Tibial artery (tissue), 4 donors: ENCODE data around the gene GUK1.

Source experiments
- DNase-seq, 2 donors: peaks; one replicate each; pipeline ENCODE4 v3.0.0-alpha.2; 2019
- H3K27ac ChIP-seq, 2 donors: fragments of 200-600 bp; sonication (generic) in 1 of 2; 1 replicate in 1 of 2; 2 replicates in 1 of 2; pipeline ENCODE4 v1.5.1; 2018 to 2019; ENCODE audit warnings: mild to moderate bottlenecking in 1 of 2
- H3K27me3 ChIP-seq, 2 donors: fragments of 200-600 bp; sonication (generic) in 1 of 2; one replicate each; pipeline versions ENCODE4 v1.5.1 to v1.6.0; 2016 to 2019
- H3K36me3 ChIP-seq, 3 donors: fragments of 200-600 bp; sonication (generic) in 2 of 3; one replicate each; pipeline ENCODE4 v1.5.1; 2016 to 2019; ENCODE audit warnings: mild to moderate bottlenecking in 2 of 3
- H3K4me1 ChIP-seq, 4 donors: fragments of 200-600 bp; sonication (generic) in 2 of 4; 1 replicate in 3 of 4; 2 replicates in 1 of 4; pipeline ENCODE4 v1.5.1; 2016 to 2019
- H3K4me3 ChIP-seq, 2 donors: fragments of 200-600 bp; sonication (generic) in 1 of 2; 1 replicate in 1 of 2; 2 replicates in 1 of 2; pipeline ENCODE4 v1.5.1; 2018 to 2019; ENCODE audit warnings: mild to moderate bottlenecking in 2 of 2
- H3K9me3 ChIP-seq, 3 donors: fragments of 200-600 bp; sonication (generic) in 1 of 3; one replicate each; pipeline ENCODE4 v1.5.1; 2016 to 2019
- intact Hi-C: fragments of 100-400 bp; cut with DNase I; formaldehyde crosslinking; loops from one replicate; pipeline ENCODE4 v1.15.0; 2023; ENCODE audit warnings: low total_unique reads
- TF ChIP-seq, protein P1 (sequence below), 2 experiments: fragments of 200-600 bp in 1 of 2; fragments of 450-650 bp in 1 of 2; IDR thresholded peaks; one replicate each; pipeline ENCODE4 v1.5.1; 2017 to 2019; ENCODE audit warnings: antibody characterized with exemption in 2 of 2, mild to moderate bottlenecking in 1 of 2, moderate library complexity in 1 of 2

The GUK1 gene

DNA sequence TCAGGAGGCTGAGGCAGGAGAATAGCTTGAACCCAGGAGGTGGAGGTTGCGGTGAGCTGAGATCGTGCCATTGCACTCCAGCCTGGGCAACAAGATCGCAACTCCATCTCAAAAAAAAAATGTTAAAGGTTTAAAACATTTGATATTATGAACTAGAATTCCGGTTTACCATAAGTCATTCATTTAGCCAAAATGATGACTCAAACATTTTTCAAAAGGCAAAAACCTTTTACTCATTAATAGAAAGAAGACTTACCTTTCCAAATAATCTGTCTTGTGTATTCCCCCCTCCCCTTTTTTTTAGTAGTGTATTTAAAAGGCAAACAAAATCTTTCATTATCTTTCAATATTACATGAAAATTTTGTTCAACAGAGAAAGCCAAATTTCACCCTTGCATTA is 22.7 kb upstream of the GUK1 start:
- H3K9me3 ChIP-seq = no peaks in the 10 kb centered on the region
- intact Hi-C loops = no loop called here
- H3K4me1 ChIP-seq = peaks cover 0 to 14% (median 3%) of the 10 kb centered on the region in 4 donors
- H3K4me3 ChIP-seq = no peak overlapping the region
- TF ChIP-seq, protein P1, sequence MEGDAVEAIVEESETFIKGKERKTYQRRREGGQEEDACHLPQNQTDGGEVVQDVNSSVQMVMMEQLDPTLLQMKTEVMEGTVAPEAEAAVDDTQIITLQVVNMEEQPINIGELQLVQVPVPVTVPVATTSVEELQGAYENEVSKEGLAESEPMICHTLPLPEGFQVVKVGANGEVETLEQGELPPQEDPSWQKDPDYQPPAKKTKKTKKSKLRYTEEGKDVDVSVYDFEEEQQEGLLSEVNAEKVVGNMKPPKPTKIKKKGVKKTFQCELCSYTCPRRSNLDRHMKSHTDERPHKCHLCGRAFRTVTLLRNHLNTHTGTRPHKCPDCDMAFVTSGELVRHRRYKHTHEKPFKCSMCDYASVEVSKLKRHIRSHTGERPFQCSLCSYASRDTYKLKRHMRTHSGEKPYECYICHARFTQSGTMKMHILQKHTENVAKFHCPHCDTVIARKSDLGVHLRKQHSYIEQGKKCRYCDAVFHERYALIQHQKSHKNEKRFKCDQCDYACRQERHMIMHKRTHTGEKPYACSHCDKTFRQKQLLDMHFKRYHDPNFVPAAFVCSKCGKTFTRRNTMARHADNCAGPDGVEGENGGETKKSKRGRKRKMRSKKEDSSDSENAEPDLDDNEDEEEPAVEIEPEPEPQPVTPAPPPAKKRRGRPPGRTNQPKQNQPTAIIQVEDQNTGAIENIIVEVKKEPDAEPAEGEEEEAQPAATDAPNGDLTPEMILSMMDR (IDR thresholded peaks at IDR 0.05) = no peak
- no peak overlapping the region for H3K27ac ChIP-seq
- DNase-seq = no peak
- H3K36me3 ChIP-seq = no peaks in the 10 kb centered on the region
- H3K27me3 ChIP-seq = no peaks in the 10 kb centered on the region

DNA sequence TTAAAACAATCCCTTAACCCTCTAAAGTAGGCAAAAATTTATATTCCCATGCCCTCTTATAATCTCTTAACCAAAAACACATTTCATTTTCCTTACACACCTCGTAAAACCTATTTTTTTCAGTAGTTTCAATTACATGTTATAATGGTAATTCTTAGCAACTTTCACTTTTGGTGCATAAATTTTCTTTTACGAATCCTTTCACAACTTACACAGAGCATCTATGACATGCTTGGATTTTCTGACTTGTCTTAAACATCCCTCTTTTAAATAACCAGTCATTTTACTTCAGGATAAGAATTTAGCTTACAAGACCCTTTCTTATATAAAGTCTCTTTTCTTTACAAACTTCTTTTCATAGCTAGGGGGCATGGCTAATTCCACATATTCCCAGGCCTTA is 22.0 kb upstream of the GUK1 start:
- intact Hi-C loops = no loop called here
- no peak for DNase-seq
- H3K4me1 ChIP-seq = peaks cover 0 to 14% (median 3%) of the 10 kb centered on the region in 4 donors
- no peak overlapping the region for H3K4me3 ChIP-seq
- H3K27ac ChIP-seq = no peak overlapping the region
- H3K36me3 ChIP-seq = no peaks in the 10 kb centered on the region
- no peaks in the 10 kb centered on the region for H3K27me3 ChIP-seq
- H3K9me3 ChIP-seq = no peaks in the 10 kb centered on the region
- TF ChIP-seq, protein P1 (IDR thresholded peaks at IDR 0.05) = no peak

DNA sequence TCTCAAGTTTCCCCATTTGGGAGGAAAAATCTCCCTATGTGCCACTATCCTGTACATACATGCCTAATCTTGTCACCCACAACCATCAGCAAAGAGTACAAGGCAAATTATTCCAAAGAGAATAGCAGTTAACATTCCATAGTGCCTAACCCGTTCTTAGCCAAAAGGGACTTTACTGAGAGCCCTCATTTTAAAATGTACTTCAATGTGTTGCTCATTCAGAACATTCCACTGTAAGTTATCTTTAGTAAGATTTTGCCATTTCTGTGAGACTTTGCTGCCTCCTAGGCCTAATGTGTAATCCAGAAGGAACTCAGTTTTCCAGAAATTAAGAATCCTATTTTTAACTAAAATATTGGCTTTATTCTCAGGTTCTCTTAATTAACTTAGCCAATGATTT is 19.7 kb upstream of the GUK1 start:
- Histone ChIP-seq H3K27ac (peak overlapping the region in 1 of 2 donors; percentile 20), H3K4me3 (no peak overlapping the region), H3K27me3 (no peaks in the 10 kb centered on the region), H3K4me1 (peaks cover 0 to 14% (median 3%) of the 10 kb centered on the region in 4 donors), H3K9me3 (no peaks in the 10 kb centered on the region), H3K36me3 (no peaks in the 10 kb centered on the region)
- intact Hi-C loops = no loop called here
- DNase-seq = no peak
- TF ChIP-seq, protein P1 (IDR thresholded peaks at IDR 0.05) = no peak

DNA sequence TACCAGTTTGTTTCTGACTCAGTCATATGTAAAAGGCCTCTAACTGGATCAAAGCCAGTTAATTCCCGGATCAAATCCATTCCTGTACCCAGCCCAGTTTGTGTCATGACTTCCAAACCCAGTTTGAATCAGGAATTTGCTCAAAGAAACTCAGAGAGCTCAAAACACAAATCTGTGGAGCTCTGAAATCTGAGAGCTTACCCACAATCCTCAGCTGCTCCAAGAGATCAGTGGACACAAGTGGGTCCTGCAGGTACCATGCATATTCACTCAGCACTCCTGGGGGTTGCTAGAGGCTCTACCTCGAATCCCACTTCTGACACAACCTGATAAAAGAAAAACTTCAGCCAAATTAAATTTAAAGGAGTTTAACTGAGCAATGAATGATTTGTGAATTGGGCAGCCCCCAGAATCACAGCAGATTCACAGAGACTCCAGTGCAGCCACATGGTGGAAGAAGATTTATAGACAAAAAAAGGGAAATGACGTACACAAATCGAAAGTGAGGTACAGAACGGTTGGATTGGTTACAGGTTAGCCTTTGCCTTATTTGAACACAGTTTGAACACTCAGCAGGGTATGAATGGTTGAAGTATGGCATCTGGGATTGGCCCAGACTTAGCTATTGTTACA is 19.1 kb upstream of the GUK1 start:
- DNase-seq = no peak
- Histone ChIP-seq H3K9me3 (no peaks in the 10 kb centered on the region), H3K27me3 (no peaks in the 10 kb centered on the region), H3K27ac (peak overlapping the region in 1 of 2 donors; percentile 20), H3K4me3 (no peak overlapping the region), H3K4me1 (peaks cover 0 to 14% (median 3%) of the 10 kb centered on the region in 4 donors), H3K36me3 (no peaks in the 10 kb centered on the region)
- intact Hi-C loops = no loop called here
- TF ChIP-seq, protein P1 (IDR thresholded peaks at IDR 0.05) = no peak

DNA sequence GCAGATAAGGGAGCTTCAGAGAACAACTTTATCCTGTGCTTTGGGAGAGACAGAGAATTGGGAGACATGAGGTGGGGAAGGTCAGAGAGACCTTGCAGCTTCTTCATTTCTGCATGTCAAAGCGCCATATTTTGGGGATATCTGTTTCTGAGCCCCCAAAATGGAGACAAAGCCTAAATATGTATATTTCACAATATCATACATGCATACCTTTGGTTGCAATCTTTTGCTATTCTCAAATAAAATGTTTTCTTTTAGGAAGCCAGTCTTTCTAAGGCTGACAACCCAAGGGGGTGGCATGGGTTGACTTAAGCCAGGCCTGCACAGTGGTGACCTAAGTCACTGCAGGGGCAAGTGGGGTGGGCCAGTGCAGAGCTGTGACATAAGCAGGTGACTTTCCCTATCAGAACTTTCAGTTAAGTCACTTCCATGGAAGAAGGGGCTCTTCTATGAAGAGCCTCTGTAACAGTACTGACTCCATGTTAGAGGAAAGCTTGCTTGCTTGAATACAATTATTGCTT is 17.1 kb upstream of the GUK1 start:
- DNase-seq = no peak
- TF ChIP-seq, protein P1 (IDR thresholded peaks at IDR 0.05) = no peak
- no peaks in the 10 kb centered on the region for H3K36me3 ChIP-seq
- no peak overlapping the region for H3K27ac ChIP-seq
- peaks cover 0 to 5% of the 10 kb centered on the region in 2 donors for H3K27me3 ChIP-seq
- peaks cover 0 to 14% (median 3%) of the 10 kb centered on the region in 4 donors for H3K4me1 ChIP-seq
- H3K4me3 ChIP-seq = no peak overlapping the region
- no peaks in the 10 kb centered on the region for H3K9me3 ChIP-seq
- intact Hi-C loops = no loop called here
